ENCODE results near the gene C1QA.
"Not testable (repeated sequence)": the region's sequence is repeated elsewhere in the genome, so short reads cannot be mapped to it uniquely, and the experiment has no call there.

The C1QA gene

GRCh38 chr1:22643381-22643780 is 7.0 kb downstream of the C1QA start, which contains the start of gene C1QC:
Gene C1QC, plus strand, starts transcription at chr1:22643633. Its CDS starts 391 bp downstream, at chr1:22644024.
- DNase-seq = no peak

- DNase-seq = no peak
Measured at GRCh38 chr1:22643928-22644327, 7.5 kb downstream of the C1QA start.

GRCh38 chr1:22645931-22646330 is 9.5 kb downstream of the C1QA start:
- DNase-seq = no peak

DNA sequence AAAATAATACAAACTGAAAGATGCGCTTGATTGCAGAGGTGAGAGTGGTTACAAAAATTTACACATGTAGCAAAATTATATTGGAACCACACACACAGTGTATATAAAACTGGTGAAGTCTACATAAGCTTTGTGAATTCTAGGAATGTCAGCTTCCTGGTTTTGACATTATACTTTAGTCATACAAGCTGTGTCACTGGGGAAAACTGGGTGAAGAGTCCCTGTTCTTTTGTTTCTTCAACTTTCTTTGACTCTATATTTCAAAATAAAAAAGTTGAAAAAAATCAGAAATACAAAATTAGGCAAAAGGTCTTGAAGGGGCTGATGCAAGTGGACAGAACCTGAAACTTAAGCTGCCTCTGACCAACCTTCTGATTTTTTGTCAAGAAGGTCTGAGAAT is 10.0 kb downstream of the C1QA start:
- DNase-seq = no peak

- DNase-seq = no peak
Measured at GRCh38 chr1:22650089-22650693, 13.8 kb downstream of the C1QA start.

- DNase-seq = no peak
Measured at GRCh38 chr1:22651941-22652856, 15.8 kb downstream of the C1QA start.

GRCh38 chr1:22652881-22653316 is 16.5 kb downstream of the C1QA start, which contains the start of gene C1QB:
Gene C1QB, plus strand, starts transcription at chr1:22653236. Its CDS starts 6,227 bp downstream, at chr1:22659463.
- DNase-seq = no peak

DNA sequence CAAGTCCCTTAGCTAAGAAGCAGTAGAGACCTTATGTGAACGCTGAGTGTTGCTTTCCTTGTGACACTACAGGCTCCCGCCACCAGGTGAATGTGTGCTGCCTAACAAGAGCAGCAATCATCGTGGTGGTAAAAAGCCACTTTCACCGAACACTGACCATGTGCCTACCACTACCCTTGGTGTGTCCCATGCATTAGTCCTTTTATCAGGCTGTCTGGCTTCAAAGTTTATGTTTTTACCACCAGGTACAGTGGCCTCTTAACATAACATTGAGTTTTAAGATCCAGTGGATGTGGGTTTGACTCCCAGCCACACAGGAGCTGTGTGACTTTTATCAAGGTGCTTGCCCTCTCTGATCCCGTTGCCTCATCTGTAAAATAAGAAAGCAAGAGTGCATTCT is 18.3 kb downstream of the C1QA start:
- no peak for DNase-seq

GRCh38 chr1:22658385-22659163 is 22.1 kb downstream of the C1QA start:
- DNase-seq = no peak

GRCh38 chr1:22660716-22661241 is 24.4 kb downstream of the C1QA start:
- no peak for DNase-seq

GRCh38 chr1:22661880-22662279 is 25.5 kb downstream of the C1QA start:
- DNase-seq = no peak

- DNase-seq = no peak
Measured at GRCh38 chr1:22662318-22662717, 25.9 kb downstream of the C1QA start.

DNA sequence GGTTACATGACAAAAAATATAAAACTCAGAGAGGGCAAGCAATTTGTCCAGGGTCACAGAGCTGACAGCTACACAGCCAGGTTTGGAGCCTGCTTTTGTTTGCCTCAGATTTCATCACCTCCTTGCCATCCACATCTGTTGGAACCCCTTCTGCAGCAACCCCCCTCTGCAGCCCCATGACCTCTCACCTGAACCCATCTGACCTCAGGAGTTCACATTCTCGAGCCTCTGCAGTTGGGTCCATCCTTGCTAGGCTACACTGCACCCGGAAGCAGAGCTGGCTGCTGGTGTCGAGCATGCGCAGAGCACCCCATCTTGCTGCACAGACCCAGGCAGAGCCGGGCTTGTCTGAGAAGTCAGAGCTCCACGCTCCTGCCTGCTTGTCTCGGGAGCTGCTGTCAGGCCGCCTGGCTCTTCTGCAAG is 26.6 kb downstream of the C1QA start:
- no peak for DNase-seq

DNA sequence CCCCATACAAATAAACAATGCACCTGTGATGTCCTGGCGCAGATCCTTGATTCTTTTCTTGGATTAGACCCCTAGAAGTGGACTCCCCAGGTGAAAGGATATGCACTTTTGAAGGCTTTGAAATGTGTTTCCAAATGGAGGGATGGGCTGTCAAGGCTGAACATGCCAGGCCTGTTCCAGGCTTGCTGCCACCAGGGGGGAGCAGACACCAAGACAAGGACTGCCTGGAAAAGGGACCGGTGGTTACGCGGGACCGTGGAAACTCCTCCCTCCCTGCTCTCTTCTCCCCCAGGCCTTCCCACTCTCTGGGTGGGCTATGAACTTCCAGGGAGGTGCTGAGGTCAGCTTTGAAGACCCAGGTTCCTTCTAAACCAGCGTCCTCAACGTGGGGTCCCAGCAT is 29.3 kb downstream of the C1QA start:
- DNase-seq = no peak

- no peak for DNase-seq
Measured at GRCh38 chr1:22666412-22666811, 30.0 kb downstream of the C1QA start.

- DNase-seq = not testable (repeated sequence)
Measured at GRCh38 chr1:22668840-22669239, 32.4 kb downstream of the C1QA start.

GRCh38 chr1:22670352-22670975 is 34.0 kb downstream of the C1QA start:
- DNase-seq = no peak

- no peak for DNase-seq
Measured at GRCh38 chr1:22671999-22672398, 35.6 kb downstream of the C1QA start.

GRCh38 chr1:22673486-22674409 is 37.3 kb downstream of the C1QA start:
- DNase-seq = no peak

- DNase-seq = no peak
Measured at GRCh38 chr1:22674410-22674749, 38.0 kb downstream of the C1QA start.

DNA sequence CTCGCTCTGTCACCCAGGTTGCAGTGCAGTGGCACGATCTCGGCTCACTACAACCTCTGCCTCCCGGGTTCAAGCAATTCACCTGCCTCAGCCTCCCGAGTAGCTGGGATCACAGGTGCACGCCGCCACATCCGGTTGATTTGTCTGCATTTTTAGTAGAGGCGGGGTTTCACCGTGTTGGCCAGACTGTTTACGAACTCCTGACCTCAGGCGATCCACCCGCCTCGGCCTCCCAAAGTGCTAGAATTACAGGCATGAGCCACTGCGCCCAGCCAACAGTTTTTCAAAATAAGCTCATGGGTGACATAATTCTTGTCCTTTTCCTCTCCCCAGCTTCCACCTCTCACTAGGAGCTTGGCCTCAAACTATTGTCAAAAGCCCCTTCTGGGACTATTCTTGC is 39.7 kb downstream of the C1QA start:
- DNase-seq = not testable (repeated sequence)

All from CD4-positive, alpha-beta T cell treated with Interferon gamma for 1 hour (primary cell).